Measurements from ENCODE around the gene KCNK17.
A peak's percentile ranks its signal among the peaks of the same experiment; 100 is the strongest.

Gene KCNK17

DNA sequence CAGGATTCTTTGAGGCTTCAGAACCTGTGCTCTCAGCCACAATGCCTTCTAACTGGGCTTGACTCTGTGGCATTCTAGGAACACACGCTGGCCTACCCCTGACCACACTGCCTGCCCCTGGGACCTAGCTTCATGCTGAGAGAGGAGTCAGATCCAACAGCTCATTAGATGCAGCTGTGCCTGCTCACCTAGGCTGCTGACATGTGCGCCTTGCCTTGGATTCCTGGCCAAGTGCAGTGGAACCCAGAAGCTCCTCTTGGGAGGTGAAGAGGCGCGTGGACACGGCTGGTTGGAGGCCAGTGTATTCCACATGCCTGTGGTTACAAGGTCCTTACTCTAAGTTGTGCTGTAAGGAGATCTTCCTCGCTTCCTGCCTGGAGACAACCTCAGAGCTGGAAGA, 33.0 kb upstream of the KCNK17 start:
- H3K27ac Mint-ChIP-seq, result no peak overlapping the region
- no peaks in the 10 kb centered on the region for H3K9me3 Mint-ChIP-seq
- peaks cover 26% of the 10 kb centered on the region for H3K4me1 Mint-ChIP-seq
- peaks cover 17% of the 10 kb centered on the region for H3K27me3 Mint-ChIP-seq (ENCODE audit: low read depth)
- no peaks in the 10 kb centered on the region for H3K36me3 Mint-ChIP-seq (ENCODE audit: low read depth)
- TF ChIP-seq, protein P1, sequence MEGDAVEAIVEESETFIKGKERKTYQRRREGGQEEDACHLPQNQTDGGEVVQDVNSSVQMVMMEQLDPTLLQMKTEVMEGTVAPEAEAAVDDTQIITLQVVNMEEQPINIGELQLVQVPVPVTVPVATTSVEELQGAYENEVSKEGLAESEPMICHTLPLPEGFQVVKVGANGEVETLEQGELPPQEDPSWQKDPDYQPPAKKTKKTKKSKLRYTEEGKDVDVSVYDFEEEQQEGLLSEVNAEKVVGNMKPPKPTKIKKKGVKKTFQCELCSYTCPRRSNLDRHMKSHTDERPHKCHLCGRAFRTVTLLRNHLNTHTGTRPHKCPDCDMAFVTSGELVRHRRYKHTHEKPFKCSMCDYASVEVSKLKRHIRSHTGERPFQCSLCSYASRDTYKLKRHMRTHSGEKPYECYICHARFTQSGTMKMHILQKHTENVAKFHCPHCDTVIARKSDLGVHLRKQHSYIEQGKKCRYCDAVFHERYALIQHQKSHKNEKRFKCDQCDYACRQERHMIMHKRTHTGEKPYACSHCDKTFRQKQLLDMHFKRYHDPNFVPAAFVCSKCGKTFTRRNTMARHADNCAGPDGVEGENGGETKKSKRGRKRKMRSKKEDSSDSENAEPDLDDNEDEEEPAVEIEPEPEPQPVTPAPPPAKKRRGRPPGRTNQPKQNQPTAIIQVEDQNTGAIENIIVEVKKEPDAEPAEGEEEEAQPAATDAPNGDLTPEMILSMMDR (IDR thresholded peaks at IDR 0.05; ENCODE audit: unreplicated experiment in 3 of 3), result no peak
- H3K4me3 Mint-ChIP-seq, result no peak overlapping the region

DNA sequence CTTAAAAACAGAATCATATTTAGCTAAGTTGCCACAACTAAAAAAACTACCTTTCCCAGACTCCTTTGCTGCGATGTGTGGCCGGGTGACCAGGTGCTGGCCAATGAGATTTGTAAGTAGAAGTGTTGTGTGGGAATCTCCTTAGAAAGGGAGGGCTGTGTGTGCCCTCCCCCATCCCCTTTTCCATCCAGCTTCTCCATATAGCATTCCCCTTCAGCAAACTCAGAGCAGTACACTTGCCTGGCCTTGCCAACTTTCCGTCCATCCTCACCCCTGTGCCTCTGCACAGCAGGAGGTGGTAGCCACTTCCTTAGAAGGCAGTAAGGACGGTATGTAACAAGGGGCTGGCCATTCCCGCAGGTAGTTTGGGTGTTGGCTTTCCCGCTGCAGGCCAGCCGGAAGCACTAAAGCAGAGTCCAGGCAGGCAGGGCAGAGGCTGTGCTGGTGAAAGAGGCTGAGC, 30.6 kb upstream of the KCNK17 start:
- H3K27ac Mint-ChIP-seq, result peak overlapping the region in 1 of 3 experiments; percentile 1
- no peak overlapping the region for H3K4me3 Mint-ChIP-seq
- TF ChIP-seq, protein P1 (IDR thresholded peaks at IDR 0.05; ENCODE audit: unreplicated experiment in 3 of 3), result no peak
- no peaks in the 10 kb centered on the region for H3K9me3 Mint-ChIP-seq
- peaks cover 26% of the 10 kb centered on the region for H3K4me1 Mint-ChIP-seq
- no peaks in the 10 kb centered on the region for H3K36me3 Mint-ChIP-seq (ENCODE audit: low read depth)
- H3K27me3 Mint-ChIP-seq (ENCODE audit: low read depth), result peaks cover 13% of the 10 kb centered on the region

DNA sequence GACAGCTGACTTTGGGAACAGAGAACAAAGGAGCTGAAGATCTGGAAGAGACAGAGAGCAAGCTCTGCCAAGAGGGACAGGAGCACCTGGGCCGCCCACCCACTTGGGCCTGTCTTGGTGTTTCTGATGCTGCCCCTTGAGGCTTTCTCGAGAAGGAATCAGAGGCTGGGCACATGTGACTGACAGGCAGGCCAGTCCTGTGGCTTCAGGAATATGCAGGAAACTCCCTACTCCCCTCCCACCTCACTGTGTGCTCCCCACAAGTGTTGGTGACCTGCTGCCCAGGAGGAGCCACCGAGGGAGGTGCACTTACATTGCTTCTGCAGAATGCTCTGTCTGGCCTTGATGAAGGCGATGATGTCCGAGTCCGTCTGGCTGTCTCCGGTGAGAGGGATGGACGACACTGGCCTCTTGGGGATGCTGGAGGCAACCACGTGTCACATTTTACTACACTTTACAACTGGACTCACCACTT, 29.2 kb upstream of the KCNK17 start:
- Mint-ChIP-seq H3K4me3 (no peak overlapping the region), H3K27me3 (ENCODE audit: low read depth) (peaks cover 13% of the 10 kb centered on the region), H3K27ac (peak overlapping the region in 1 of 3 experiments; percentile 34), H3K9me3 (no peaks in the 10 kb centered on the region), H3K36me3 (ENCODE audit: low read depth) (no peaks in the 10 kb centered on the region), H3K4me1 (peaks cover 26% of the 10 kb centered on the region)
- TF ChIP-seq, protein P1 (IDR thresholded peaks at IDR 0.05; ENCODE audit: unreplicated experiment in 3 of 3), result no peak

DNA sequence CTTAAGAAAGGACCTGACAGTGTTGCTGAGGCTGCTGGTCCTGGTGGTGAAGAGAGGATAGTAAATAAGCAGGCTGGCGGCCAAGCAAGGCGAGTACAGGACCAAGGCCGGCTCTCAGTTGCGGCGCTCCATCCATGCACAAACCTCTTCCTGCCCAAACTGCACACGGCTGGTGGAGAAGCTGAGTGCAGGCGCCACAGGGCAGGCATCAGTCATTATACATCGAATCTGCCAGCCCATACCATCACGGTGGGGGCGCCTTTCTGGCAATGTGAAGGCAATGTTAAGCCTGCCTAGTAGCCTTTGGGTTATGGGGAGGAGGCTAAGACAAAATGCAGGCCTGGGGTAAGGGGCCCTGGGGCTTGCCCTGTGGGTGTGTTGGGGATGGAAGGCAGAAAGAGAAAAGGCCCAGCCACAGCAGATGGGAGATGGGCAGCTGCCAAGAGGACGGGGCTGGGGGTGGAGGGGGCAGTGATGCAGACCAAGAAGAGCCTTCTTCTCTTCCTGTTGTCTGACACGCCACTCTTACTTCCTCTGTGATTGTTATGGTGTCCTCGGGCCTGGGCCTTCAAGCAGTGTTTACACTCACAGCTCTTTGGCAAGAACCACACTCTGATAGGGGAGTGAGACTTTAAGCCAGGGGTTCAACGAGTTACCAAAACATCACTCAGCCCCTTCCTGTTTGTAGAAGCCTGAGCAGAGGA, 28.6 kb upstream of the KCNK17 start:
- Mint-ChIP-seq H3K9me3 (no peaks in the 10 kb centered on the region), H3K4me1 (peaks cover 31% of the 10 kb centered on the region), H3K36me3 (ENCODE audit: low read depth) (no peaks in the 10 kb centered on the region), H3K4me3 (no peak overlapping the region), H3K27me3 (ENCODE audit: low read depth) (peaks cover 10% of the 10 kb centered on the region), H3K27ac (peak overlapping the region in 1 of 3 experiments; percentile 34)
- TF ChIP-seq, protein P1 (IDR thresholded peaks at IDR 0.05; ENCODE audit: unreplicated experiment in 3 of 3), result no peak

DNA sequence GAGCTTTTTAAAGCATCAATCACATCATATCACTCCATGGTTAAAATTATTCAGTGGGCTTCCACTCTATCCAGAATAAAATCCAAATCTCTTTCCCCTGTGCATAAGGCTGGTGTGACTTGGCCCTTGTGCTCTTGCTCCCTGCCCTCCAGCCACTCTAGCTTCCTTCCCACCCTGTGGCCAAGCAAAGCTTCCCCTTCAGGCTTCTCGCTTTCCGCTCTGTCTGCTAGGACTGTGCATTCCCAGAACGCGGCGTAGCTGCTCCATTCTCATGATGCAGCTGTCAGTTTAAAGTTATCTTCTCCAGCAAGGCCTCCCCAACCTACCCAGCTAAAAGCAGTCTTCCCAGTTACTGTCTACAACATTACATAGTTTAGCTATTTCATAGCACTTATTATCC, 27.7 kb upstream of the KCNK17 start:
- Mint-ChIP-seq H3K9me3 (no peaks in the 10 kb centered on the region), H3K27me3 (ENCODE audit: low read depth) (peaks cover 11% of the 10 kb centered on the region), H3K36me3 (ENCODE audit: low read depth) (no peaks in the 10 kb centered on the region), H3K27ac (no peak overlapping the region), H3K4me1 (peaks cover 28% of the 10 kb centered on the region), H3K4me3 (no peak overlapping the region)
- TF ChIP-seq, protein P1 (IDR thresholded peaks at IDR 0.05; ENCODE audit: unreplicated experiment in 3 of 3), result no peak

DNA sequence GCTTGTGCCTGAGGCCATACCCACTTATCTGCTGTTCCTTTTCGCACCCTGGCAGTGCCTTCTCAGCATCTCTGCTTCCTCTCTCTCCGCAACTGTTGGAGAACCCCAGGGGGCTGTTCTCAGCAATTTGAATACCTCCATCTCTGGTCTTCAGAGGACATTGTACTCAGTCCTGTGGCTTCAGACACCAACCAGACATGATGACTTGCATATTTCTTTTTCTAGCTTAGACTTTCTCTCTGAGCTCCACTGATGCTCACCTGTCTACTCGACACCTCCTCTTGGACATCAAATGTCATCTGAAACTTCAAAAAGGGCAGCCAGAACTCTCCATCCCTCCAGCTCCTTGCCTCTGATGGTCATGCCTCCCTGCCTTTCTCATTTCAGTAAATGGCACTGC, 27.1 kb upstream of the KCNK17 start:
- Mint-ChIP-seq H3K36me3 (ENCODE audit: low read depth) (no peaks in the 10 kb centered on the region), H3K4me1 (peaks cover 28% of the 10 kb centered on the region), H3K4me3 (no peak overlapping the region), H3K27me3 (ENCODE audit: low read depth) (peaks cover 16% of the 10 kb centered on the region), H3K27ac (no peak overlapping the region), H3K9me3 (no peaks in the 10 kb centered on the region)
- TF ChIP-seq, protein P1 (IDR thresholded peaks at IDR 0.05; ENCODE audit: unreplicated experiment in 3 of 3), result no peak

All from nephron (organoid).